WTC11 (cell line): Measurements from ENCODE around the gene VAMP3. TPM values are rescaled to one million over a fixed set of nuclear protein-coding genes. Genes with fewer than 3 reads are reported as not detected.

Experiments used
- ATAC-seq: fragments of 200-7000 bp; cut with Tn5 transposase; 2 replicates; pipeline ENCODE4 v1.10.0; 2021; ENCODE audit warnings: mild to moderate bottlenecking, moderate library complexity
- CTCF ChIA-PET: fragments of 300-600 bp; sonication (Branson Sonifier 250); formaldehyde crosslinking; loops from one replicate; lab custom pipeline; 2021; ENCODE audit warnings: antibody characterized with exemption; lab: Charles Lee
- POLR2A ChIA-PET: fragments of 350-600 bp; sonication (Branson Sonifier 250); formaldehyde crosslinking; loops from one replicate; lab custom pipeline; 2021; ENCODE audit warnings: antibody characterized with exemption; lab: Charles Lee
- DNase-seq: peaks from one replicate; pipeline ENCODE4 v3.0.0; 2021; ENCODE audit warnings: low spot score
- H3K27ac Mint-ChIP-seq: 2 replicates; pipeline ENCODE4 v1.8.0; 2021; ENCODE audit warnings: mixed read lengths
- H3K27me3 Mint-ChIP-seq: 2 replicates; pipeline ENCODE4 v1.8.0; 2021; ENCODE audit warnings: low read depth, mild to moderate bottlenecking, moderate library complexity, mixed read lengths
- H3K36me3 Mint-ChIP-seq: 2 replicates; pipeline ENCODE4 v1.8.0; 2021; ENCODE audit warnings: mixed read lengths
- H3K4me1 Mint-ChIP-seq: 2 replicates; pipeline ENCODE4 v1.8.0; 2022; ENCODE audit warnings: mixed read lengths
- H3K4me3 Mint-ChIP-seq: 2 replicates; pipeline ENCODE4 v1.8.0; 2021; ENCODE audit warnings: mild to moderate bottlenecking, moderate library complexity, mixed read lengths
- H3K9me3 Mint-ChIP-seq: 2 replicates; pipeline ENCODE4 v1.8.0; 2021; ENCODE audit warnings: mixed read lengths
- CBFB ChIP-seq: sonication (generic); formaldehyde crosslinking; IDR thresholded peaks from 2 replicates; pipeline ENCODE4 v1.8.1; 2022; ENCODE audit warnings: mild to moderate bottlenecking, low read depth, missing genetic modification reagents
- EMX1 ChIP-seq: fragments of 250-450 bp; sonication (Bioruptor Pico); IDR thresholded peaks from 2 replicates; pipeline ENCODE4 v1.8.0; 2021; ENCODE audit warnings: mild to moderate bottlenecking
- ETV6 ChIP-seq: sonication (generic); formaldehyde crosslinking; IDR thresholded peaks from 2 replicates; pipeline ENCODE4 v1.8.1; 2022; ENCODE audit warnings: mild to moderate bottlenecking, missing genetic modification reagents
- FOXP1 ChIP-seq: sonication (generic); formaldehyde crosslinking; IDR thresholded peaks from 2 replicates; pipeline ENCODE4 v1.8.0; 2022; ENCODE audit warnings: missing genetic modification reagents, mild to moderate bottlenecking, moderate library complexity, borderline replicate concordance
- GABPB1 ChIP-seq: sonication (generic); formaldehyde crosslinking; IDR thresholded peaks from 2 replicates; pipeline ENCODE4 v1.8.1; 2023; ENCODE audit warnings: mild to moderate bottlenecking, missing genetic modification reagents
- HMGA2 ChIP-seq: fragments of 250-450 bp; sonication (Bioruptor Pico); IDR thresholded peaks from 2 replicates; pipeline ENCODE4 v1.4.0; 2021; ENCODE audit warnings: mild to moderate bottlenecking, moderate library complexity
- MYBL2 ChIP-seq: sonication (generic); formaldehyde crosslinking; IDR thresholded peaks from 2 replicates; pipeline ENCODE4 v1.8.1; 2023; ENCODE audit warnings: mild to moderate bottlenecking, moderate library complexity, missing genetic modification reagents
- SOX15 ChIP-seq: fragments of 250-450 bp; sonication (Bioruptor Pico); IDR thresholded peaks from 2 replicates; pipeline ENCODE4 v1.9.0; 2021; ENCODE audit warnings: mild to moderate bottlenecking
- ZBTB21 ChIP-seq: sonication (generic); formaldehyde crosslinking; IDR thresholded peaks from 2 replicates; pipeline ENCODE4 v1.8.1; 2023; ENCODE audit warnings: mild to moderate bottlenecking, missing genetic modification reagents, borderline replicate concordance
- ZNF121 ChIP-seq: sonication (generic); formaldehyde crosslinking; IDR thresholded peaks from 2 replicates; pipeline ENCODE4 v1.8.0; 2023; ENCODE audit warnings: missing genetic modification reagents
- ZNF219 ChIP-seq: sonication (generic); formaldehyde crosslinking; IDR thresholded peaks from 2 replicates; pipeline ENCODE4 v1.8.0; 2023; ENCODE audit warnings: missing genetic modification reagents, mild to moderate bottlenecking, borderline replicate concordance
- ZNF396 ChIP-seq: fragments of 250-450 bp; sonication (Bioruptor Pico); IDR thresholded peaks from 2 replicates; pipeline ENCODE4 v1.8.0; 2021; ENCODE audit warnings: mild to moderate bottlenecking, moderate library complexity, borderline replicate concordance
- ZNF423 ChIP-seq: fragments of 250-450 bp; sonication (Bioruptor Pico); IDR thresholded peaks from 2 replicates; pipeline ENCODE4 v2.1.2; 2022; ENCODE audit warnings: mild to moderate bottlenecking, moderate library complexity
- ZNF671 ChIP-seq: fragments of 250-450 bp; sonication (Bioruptor Pico); IDR thresholded peaks from 2 replicates; pipeline ENCODE4 v1.8.0; 2021; ENCODE audit warnings: mild to moderate bottlenecking
- total RNA-seq: library from RNA; stranded (reverse); gene quantifications from 3 replicates; pipeline ENCODE4 v1.2.3, GENCODE V29; 2021
- TF ChIP-seq, protein P1 (sequence below): sonication (generic); formaldehyde crosslinking; IDR thresholded peaks from 2 replicates; pipeline ENCODE4 v1.8.0; 2023; ENCODE audit warnings: missing genetic modification reagents, mild to moderate bottlenecking, borderline replicate concordance
- TF ChIP-seq, protein P2 (sequence below): sonication (generic); formaldehyde crosslinking; IDR thresholded peaks from 2 replicates; pipeline ENCODE4 v1.8.1; 2023; ENCODE audit warnings: mild to moderate bottlenecking, missing genetic modification reagents, moderate library complexity
- TF ChIP-seq, protein P3 (sequence below): sonication (generic); formaldehyde crosslinking; IDR thresholded peaks from 2 replicates; pipeline ENCODE4 v1.8.0; 2023; ENCODE audit warnings: missing genetic modification reagents
- TF ChIP-seq, protein P4 (sequence below): sonication (generic); formaldehyde crosslinking; IDR thresholded peaks from 2 replicates; pipeline ENCODE4 v1.8.0; 2022; ENCODE audit warnings: mild to moderate bottlenecking, missing genetic modification reagents
- TF ChIP-seq, protein P5 (sequence below): sonication (generic); formaldehyde crosslinking; IDR thresholded peaks from 2 replicates; pipeline ENCODE4 v1.8.1; 2023; ENCODE audit warnings: mild to moderate bottlenecking, missing genetic modification reagents
- TF ChIP-seq, protein P6 (sequence below): sonication (generic); formaldehyde crosslinking; IDR thresholded peaks from 2 replicates; pipeline ENCODE4 v1.8.0; 2022; ENCODE audit warnings: mild to moderate bottlenecking, missing genetic modification reagents
- TF ChIP-seq, protein P7 (sequence below): sonication (generic); formaldehyde crosslinking; IDR thresholded peaks from 2 replicates; pipeline ENCODE4 v1.8.1; 2022; ENCODE audit warnings: low read depth, mild to moderate bottlenecking, moderate library complexity, missing genetic modification reagents, borderline replicate concordance

VAMP3 gene
- total RNA-seq, 1 experiment from 2014 or later = 40.2 TPM

DNA sequence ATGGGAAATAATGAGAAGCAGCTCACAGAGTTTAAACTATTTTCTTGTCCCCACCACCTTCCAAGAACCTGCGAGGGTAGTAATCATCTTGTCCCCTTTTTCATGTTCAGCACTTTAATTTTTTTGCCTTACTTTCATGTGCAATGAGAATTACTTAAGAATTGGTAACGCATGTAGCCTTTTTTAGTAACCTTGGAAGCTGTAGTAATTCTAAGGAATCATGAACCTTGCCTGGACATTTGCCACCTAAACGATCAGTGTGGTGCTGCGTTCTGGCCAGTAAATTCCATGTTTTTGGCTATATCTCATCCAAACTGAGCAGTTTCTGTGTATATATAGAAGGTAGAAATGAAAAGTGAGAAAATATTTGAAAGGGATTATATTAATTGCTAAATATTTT lies 3.9 kb upstream of the VAMP3 start (continued):
- TF ChIP-seq SOX15 (CRISPR knock-in tag) (no peak), FOXP1 (CRISPR knock-in tag) (no peak)

DNA sequence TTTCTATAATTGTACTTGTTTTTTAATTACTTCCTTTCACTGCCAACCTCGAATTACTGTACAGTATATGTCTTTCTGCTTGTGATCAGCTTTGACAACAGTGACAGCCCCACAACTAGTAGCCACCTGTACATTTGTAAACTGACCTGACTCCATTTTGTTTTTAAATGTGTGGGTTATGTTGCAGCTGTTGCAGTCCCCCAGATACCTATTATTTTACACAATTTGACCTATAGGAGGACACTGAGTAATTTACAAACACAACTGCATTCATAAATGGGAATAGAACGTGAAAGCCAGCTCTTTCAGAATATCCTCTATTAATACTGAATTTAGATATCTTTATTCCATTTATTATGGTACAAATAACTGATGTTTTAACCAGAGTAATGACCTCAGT lies 2.5 kb upstream of the VAMP3 start:
- POLR2A ChIA-PET = no interaction called here
- H3K9me3 Mint-ChIP-seq = no peaks in the 10 kb centered on the region
- TF ChIP-seq, protein P1, sequence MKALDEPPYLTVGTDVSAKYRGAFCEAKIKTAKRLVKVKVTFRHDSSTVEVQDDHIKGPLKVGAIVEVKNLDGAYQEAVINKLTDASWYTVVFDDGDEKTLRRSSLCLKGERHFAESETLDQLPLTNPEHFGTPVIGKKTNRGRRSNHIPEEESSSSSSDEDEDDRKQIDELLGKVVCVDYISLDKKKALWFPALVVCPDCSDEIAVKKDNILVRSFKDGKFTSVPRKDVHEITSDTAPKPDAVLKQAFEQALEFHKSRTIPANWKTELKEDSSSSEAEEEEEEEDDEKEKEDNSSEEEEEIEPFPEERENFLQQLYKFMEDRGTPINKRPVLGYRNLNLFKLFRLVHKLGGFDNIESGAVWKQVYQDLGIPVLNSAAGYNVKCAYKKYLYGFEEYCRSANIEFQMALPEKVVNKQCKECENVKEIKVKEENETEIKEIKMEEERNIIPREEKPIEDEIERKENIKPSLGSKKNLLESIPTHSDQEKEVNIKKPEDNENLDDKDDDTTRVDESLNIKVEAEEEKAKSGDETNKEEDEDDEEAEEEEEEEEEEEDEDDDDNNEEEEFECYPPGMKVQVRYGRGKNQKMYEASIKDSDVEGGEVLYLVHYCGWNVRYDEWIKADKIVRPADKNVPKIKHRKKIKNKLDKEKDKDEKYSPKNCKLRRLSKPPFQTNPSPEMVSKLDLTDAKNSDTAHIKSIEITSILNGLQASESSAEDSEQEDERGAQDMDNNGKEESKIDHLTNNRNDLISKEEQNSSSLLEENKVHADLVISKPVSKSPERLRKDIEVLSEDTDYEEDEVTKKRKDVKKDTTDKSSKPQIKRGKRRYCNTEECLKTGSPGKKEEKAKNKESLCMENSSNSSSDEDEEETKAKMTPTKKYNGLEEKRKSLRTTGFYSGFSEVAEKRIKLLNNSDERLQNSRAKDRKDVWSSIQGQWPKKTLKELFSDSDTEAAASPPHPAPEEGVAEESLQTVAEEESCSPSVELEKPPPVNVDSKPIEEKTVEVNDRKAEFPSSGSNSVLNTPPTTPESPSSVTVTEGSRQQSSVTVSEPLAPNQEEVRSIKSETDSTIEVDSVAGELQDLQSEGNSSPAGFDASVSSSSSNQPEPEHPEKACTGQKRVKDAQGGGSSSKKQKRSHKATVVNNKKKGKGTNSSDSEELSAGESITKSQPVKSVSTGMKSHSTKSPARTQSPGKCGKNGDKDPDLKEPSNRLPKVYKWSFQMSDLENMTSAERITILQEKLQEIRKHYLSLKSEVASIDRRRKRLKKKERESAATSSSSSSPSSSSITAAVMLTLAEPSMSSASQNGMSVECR (CRISPR knock-in tag) = no peak
- TF ChIP-seq, all 79 proteins: peak for 0
- DNase-seq (no peak), ATAC-seq (no peak)
- CTCF ChIA-PET = interaction anchor here (1.1 to 1.9 kb wide), 3 partner anchors 13 to 99 kb away, joined by 4 to 11 read pairs (median 9); no protein-coding TSS in a partner anchor
- no peak overlapping the region for H3K27ac Mint-ChIP-seq
- no peaks in the 10 kb centered on the region for H3K27me3 Mint-ChIP-seq
- peaks cover 15% of the 10 kb centered on the region for H3K4me1 Mint-ChIP-seq
- H3K4me3 Mint-ChIP-seq = no peak overlapping the region
- H3K36me3 Mint-ChIP-seq = peaks cover 7% of the 10 kb centered on the region

DNA sequence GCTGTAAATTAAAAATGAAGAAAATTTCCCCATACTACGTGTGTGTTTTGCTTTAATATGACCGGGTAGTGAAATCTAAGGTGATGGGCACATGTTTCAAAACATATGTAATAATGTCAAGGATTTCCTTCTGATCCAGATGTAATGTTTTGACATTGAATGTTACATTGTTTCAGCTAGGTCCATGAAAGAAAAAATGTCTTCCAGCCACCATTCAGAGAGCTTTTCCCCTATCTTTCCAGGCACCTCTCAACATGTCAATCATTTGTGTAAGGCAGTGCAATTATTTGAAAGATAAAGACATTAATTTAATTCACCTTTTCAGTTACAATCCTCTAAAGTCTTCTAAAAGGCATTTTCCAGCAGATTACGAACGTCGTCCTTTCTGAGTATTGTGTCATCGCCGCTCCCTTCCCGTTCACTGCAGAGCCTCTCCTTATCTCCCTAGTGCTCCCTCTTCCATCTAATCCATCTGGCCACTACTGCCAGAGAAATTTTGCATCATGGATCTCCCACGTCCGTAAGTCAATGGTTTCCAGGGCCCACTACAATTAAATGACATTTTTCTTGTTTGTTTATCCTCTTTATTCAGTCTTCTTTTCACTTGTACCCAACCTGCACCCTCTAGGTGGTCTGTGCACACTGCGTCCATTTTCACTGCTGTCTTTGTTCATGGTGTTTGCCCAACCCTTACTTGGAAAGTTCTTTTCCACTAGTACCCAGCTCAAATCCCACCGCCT lies 1.3 kb upstream of the VAMP3 start:
- Mint-ChIP-seq H3K27me3 (no peaks in the 10 kb centered on the region), H3K27ac (no peak overlapping the region), H3K36me3 (peaks cover 17% of the 10 kb centered on the region), H3K4me1 (peaks cover 15% of the 10 kb centered on the region), H3K4me3 (no peak overlapping the region), H3K9me3 (no peaks in the 10 kb centered on the region)
- POLR2A ChIA-PET = no interaction called here
- ATAC-seq = no peak
- no peak for DNase-seq
- no peak for TF ChIP-seq GABPB1 (CRISPR knock-in tag)
- no peak for TF ChIP-seq ZBTB21 (CRISPR knock-in tag)
- no peak for TF ChIP-seq EMX1 (CRISPR knock-in tag)
- no peak for TF ChIP-seq CBFB (CRISPR knock-in tag)
- TF ChIP-seq HMGA2 (CRISPR knock-in tag) = no peak
- TF ChIP-seq, protein P2, sequence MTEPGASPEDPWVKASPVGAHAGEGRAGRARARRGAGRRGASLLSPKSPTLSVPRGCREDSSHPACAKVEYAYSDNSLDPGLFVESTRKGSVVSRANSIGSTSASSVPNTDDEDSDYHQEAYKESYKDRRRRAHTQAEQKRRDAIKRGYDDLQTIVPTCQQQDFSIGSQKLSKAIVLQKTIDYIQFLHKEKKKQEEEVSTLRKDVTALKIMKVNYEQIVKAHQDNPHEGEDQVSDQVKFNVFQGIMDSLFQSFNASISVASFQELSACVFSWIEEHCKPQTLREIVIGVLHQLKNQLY (CRISPR knock-in tag) = no peak
- TF ChIP-seq ZNF396 (CRISPR knock-in tag) = no peak
- no peak for TF ChIP-seq ZNF121 (CRISPR knock-in tag)
- TF ChIP-seq MYBL2 = no peak
- TF ChIP-seq, protein P3, sequence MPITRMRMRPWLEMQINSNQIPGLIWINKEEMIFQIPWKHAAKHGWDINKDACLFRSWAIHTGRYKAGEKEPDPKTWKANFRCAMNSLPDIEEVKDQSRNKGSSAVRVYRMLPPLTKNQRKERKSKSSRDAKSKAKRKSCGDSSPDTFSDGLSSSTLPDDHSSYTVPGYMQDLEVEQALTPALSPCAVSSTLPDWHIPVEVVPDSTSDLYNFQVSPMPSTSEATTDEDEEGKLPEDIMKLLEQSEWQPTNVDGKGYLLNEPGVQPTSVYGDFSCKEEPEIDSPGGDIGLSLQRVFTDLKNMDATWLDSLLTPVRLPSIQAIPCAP (CRISPR knock-in tag) = no peak
- TF ChIP-seq, protein P4, sequence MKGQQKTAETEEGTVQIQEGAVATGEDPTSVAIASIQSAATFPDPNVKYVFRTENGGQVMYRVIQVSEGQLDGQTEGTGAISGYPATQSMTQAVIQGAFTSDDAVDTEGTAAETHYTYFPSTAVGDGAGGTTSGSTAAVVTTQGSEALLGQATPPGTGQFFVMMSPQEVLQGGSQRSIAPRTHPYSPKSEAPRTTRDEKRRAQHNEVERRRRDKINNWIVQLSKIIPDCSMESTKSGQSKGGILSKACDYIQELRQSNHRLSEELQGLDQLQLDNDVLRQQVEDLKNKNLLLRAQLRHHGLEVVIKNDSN (CRISPR knock-in tag) = no peak
- no peak for TF ChIP-seq ZNF671 (CRISPR knock-in tag)
- no peak for TF ChIP-seq ZNF423 (CRISPR knock-in tag)
- TF ChIP-seq, protein P5, sequence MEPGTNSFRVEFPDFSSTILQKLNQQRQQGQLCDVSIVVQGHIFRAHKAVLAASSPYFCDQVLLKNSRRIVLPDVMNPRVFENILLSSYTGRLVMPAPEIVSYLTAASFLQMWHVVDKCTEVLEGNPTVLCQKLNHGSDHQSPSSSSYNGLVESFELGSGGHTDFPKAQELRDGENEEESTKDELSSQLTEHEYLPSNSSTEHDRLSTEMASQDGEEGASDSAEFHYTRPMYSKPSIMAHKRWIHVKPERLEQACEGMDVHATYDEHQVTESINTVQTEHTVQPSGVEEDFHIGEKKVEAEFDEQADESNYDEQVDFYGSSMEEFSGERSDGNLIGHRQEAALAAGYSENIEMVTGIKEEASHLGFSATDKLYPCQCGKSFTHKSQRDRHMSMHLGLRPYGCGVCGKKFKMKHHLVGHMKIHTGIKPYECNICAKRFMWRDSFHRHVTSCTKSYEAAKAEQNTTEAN (CRISPR knock-in tag) = no peak
- TF ChIP-seq ZNF219 (CRISPR knock-in tag) = no peak
- TF ChIP-seq, protein P6, sequence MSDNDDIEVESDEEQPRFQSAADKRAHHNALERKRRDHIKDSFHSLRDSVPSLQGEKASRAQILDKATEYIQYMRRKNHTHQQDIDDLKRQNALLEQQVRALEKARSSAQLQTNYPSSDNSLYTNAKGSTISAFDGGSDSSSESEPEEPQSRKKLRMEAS (CRISPR knock-in tag) = no peak
- TF ChIP-seq, protein P7, sequence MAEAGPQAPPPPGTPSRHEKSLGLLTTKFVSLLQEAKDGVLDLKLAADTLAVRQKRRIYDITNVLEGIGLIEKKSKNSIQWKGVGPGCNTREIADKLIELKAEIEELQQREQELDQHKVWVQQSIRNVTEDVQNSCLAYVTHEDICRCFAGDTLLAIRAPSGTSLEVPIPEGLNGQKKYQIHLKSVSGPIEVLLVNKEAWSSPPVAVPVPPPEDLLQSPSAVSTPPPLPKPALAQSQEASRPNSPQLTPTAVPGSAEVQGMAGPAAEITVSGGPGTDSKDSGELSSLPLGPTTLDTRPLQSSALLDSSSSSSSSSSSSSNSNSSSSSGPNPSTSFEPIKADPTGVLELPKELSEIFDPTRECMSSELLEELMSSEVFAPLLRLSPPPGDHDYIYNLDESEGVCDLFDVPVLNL = no peak
- no peak for TF ChIP-seq ETV6
- CTCF ChIA-PET = interaction anchor here (1.1 to 2.9 kb wide), 3 partner anchors 17 to 102 kb away, joined by 4 to 24 read pairs (median 11); no protein-coding TSS in a partner anchor
